Subcutaneous abdominal adipose tissue (tissue), 5 donors: ENCODE measurements around the gene SGO2.

ENCODE experiments used
- H3K27ac ChIP-seq: one replicate; pipeline ENCODE4 v1.7.0; 2013; ENCODE audit warnings: low read depth, mild to moderate bottlenecking, inconsistent platforms, low read length, moderate library complexity
- H3K27me3 ChIP-seq, 5 donors: one replicate each; pipeline ENCODE4 v1.7.0; 2013; ENCODE audit warnings: low read length in 5 of 5, inconsistent platforms in 1 of 5; ENCODE audit not compliant: control insufficient read depth in 5 of 5, insufficient read depth in 4 of 5
- H3K36me3 ChIP-seq, 5 donors: one replicate each; pipeline ENCODE4 v1.7.0; 2013; ENCODE audit warnings: low read length in 5 of 5; ENCODE audit not compliant: control insufficient read depth in 5 of 5, insufficient read depth in 5 of 5
- H3K4me1 ChIP-seq, 5 donors: one replicate each; pipeline ENCODE4 v1.7.0; 2013; ENCODE audit warnings: low read length in 5 of 5, mild to moderate bottlenecking in 3 of 5, moderate library complexity in 1 of 5; ENCODE audit not compliant: control insufficient read depth in 5 of 5, insufficient read depth in 5 of 5
- H3K4me3 ChIP-seq, 5 donors: one replicate each; pipeline ENCODE4 v1.7.0; 2013; ENCODE audit warnings: low read length in 5 of 5, low read depth in 1 of 5
- H3K9ac ChIP-seq, 5 donors: one replicate each; pipeline ENCODE4 v1.7.0; 2013; ENCODE audit warnings: low read length in 5 of 5, mild to moderate bottlenecking in 4 of 5, moderate library complexity in 3 of 5
- H3K9me3 ChIP-seq, 5 donors: one replicate each; pipeline ENCODE4 v1.7.0; 2013; ENCODE audit warnings: low read length in 5 of 5; ENCODE audit not compliant: control insufficient read depth in 5 of 5
- donor health status: healthy.
- donor health status: healthy.
- donor health status: healthy.
- donor health status: healthy.
- donor health status: healthy.

The SGO2 gene

DNA sequence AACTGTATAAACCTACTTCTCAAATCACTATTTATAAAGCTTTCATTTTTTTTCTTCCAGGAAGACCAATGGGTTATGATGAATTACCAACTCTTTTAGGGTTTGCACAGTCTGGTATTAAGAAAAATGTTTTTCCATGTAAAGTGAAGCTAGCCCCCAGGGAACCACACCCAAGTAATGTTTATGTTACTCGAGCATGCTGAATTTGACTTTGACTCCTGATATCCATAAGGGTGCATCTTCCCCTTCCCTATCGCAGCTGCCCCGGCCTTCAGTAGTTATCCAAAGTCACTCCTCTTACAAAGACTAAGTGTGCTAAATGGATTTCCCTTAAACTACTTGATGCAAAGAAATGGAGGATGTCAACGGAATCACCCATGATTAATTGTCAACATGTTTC is 37.8 kb upstream of the SGO2 start:
- H3K27ac ChIP-seq, result no peak overlapping the region
- no peaks in the 10 kb centered on the region for H3K27me3 ChIP-seq
- no peaks in the 10 kb centered on the region for H3K9me3 ChIP-seq
- no peak overlapping the region for H3K9ac ChIP-seq
- no peak overlapping the region for H3K4me3 ChIP-seq
- peaks cover 26 to 37% (median 31%) of the 10 kb centered on the region in 5 donors for H3K36me3 ChIP-seq
- H3K4me1 ChIP-seq, result peaks cover 0 to 9% (median 6%) of the 10 kb centered on the region in 5 donors

DNA sequence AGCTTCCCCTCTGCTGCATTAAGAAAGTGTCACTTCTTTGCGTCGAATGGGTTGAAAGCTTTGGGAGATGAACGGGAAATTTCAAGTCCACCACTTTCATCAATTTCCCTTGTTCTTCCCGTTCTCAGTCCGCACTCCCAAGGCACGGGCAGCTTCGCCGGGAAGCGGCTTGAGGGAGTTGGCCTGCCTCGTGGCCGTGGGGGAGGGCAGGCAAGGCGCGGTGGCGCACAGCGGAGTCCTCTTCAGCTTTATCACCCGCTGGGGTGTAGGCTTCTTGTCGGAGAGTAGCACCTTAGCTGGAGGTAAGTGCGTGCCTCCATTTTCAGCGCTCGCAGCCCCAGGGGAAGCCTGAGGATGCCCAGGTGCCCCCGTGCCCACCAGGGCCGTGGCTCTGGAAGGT is 36.0 kb upstream of the SGO2 start:
- Histone ChIP-seq H3K4me1 (no peaks in the 10 kb centered on the region), H3K4me3 (no peak overlapping the region), H3K36me3 (peaks cover 34 to 46% (median 39%) of the 10 kb centered on the region in 5 donors), H3K9ac (no peak overlapping the region), H3K27me3 (no peaks in the 10 kb centered on the region), H3K9me3 (no peaks in the 10 kb centered on the region), H3K27ac (no peak overlapping the region)

DNA sequence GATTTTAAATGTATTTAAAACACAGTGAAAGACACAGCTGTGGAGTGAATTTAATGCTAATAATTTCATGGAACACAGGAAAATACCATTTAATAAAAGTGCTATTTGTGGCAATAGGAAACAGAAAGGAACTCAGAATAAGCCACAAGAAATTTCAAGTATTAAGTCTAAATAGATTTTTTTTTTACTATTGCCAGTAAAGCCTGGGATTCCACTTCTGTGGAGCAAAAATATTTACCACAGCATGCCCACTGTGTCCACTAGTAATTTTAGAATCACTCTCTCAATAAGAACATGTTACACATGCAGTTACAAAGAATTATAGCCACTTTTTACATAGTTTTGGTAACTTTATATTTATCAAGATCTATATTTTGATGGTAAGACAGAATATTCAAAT is 33.4 kb upstream of the SGO2 start:
- no peak overlapping the region for H3K27ac ChIP-seq
- no peak overlapping the region for H3K9ac ChIP-seq
- no peaks in the 10 kb centered on the region for H3K9me3 ChIP-seq
- peaks cover 41 to 63% (median 47%) of the 10 kb centered on the region in 5 donors for H3K36me3 ChIP-seq
- no peaks in the 10 kb centered on the region for H3K4me1 ChIP-seq
- H3K27me3 ChIP-seq, result no peaks in the 10 kb centered on the region
- H3K4me3 ChIP-seq, result no peak overlapping the region

DNA sequence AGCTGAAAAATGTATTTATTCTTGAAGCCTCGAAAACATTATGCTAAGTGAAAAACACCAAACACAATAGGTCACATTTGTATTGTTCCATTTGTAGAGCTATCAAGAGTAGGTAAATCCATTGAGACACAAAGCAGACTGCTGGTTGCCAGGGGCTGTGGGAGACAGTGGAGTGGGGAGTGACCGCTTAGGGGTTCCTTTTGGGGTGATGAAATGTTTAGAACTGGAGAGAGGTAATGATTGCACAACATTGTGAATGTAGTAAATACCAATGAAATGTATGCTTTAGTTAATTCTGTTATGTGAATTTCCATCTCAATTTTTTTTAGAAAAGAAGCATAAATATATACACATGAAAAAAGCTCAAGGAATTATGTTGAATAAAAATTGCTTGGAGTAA is 32.0 kb upstream of the SGO2 start:
- no peaks in the 10 kb centered on the region for H3K9me3 ChIP-seq
- peaks cover 42 to 75% (median 56%) of the 10 kb centered on the region in 5 donors for H3K36me3 ChIP-seq
- no peak overlapping the region for H3K27ac ChIP-seq
- H3K9ac ChIP-seq, result no peak overlapping the region
- H3K27me3 ChIP-seq, result no peaks in the 10 kb centered on the region
- H3K4me3 ChIP-seq, result no peak overlapping the region
- H3K4me1 ChIP-seq, result no peaks in the 10 kb centered on the region

DNA sequence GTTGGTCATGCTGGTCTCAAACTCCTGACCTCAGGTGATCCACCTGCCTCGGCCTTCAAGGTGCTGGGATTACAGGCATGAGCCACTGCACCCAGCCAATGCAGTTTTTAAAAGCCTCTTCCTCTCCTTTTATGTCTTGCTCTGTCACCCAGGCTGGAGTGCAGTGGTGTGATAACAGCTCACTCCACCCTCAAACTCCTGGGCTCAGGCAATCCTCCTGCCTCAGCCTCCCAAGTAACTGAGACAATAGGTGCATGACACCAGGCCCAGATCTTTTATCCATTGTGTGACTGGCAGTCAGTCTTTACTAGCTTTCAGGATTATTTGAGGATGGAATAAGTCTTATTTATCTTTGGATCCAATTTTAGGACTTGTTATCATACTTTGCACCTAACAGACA is 29.3 kb upstream of the SGO2 start:
- H3K27me3 ChIP-seq, result no peaks in the 10 kb centered on the region

DNA sequence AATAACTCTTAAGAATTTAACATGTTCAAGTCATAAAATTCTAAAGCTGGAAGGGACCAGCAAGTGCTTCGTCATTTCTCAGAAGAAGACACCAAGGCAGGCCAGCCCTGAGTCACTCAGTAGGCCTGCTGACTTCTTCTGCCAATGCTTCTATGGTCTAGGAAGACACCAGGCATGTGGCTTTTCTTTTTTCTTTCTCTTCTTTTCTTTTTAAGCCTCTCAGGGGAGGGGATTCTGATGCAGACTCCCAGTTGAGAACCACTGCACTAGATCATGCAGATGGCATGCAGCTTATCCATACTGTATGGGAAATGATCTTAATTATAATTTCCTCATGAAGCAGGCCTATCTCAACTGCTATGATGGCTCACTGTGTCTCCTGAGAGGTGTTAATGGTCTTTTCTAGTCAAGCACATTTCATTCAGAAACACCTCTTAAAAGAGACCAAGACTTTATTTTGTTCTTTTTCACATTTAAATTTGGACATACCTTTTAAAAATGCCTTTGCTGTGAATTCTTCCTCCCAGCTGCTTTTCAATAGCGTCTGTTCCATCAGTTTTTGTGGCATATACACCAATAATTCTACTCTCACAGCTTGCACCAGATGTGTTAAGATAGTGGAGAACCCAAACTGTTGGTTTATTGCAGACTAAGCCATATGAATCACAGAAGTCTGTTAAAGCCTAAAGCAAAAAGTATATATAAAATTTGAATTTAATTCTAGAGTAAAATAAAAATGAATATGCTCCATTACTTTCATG is 27.4 kb upstream of the SGO2 start:
- H3K9me3 ChIP-seq, result no peaks in the 10 kb centered on the region
- no peak overlapping the region for H3K9ac ChIP-seq
- H3K36me3 ChIP-seq, result peaks cover 19 to 41% (median 28%) of the 10 kb centered on the region in 5 donors
- H3K27me3 ChIP-seq, result no peaks in the 10 kb centered on the region
- no peaks in the 10 kb centered on the region for H3K4me1 ChIP-seq
- H3K4me3 ChIP-seq, result no peak overlapping the region
- H3K27ac ChIP-seq, result no peak overlapping the region

More for the DNA sequence above, 29.3 kb upstream of the SGO2 start:
- Histone ChIP-seq H3K4me1 (no peaks in the 10 kb centered on the region), H3K36me3 (peaks cover 27 to 53% (median 37%) of the 10 kb centered on the region in 5 donors), H3K9ac (no peak overlapping the region), H3K9me3 (no peaks in the 10 kb centered on the region), H3K4me3 (no peak overlapping the region), H3K27ac (no peak overlapping the region)

DNA sequence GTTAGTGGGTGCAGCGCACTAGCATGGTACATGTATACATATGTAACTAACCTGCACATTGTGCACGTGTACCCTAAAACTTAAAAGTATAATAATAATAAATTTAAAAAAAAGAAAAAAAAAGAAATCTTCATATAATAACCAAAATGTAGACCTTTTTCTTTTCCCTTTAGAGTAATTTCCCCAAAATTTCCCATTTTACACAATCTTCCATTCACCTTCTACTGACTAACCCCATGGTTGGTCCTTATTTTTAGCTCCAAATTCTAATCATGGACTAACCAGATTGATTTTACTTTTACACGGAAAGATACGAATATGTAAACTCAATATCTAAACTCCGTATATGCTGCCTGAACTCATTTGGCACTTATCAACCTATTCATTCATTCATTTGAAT is 23.8 kb upstream of the SGO2 start:
- Histone ChIP-seq H3K27me3 (no peaks in the 10 kb centered on the region), H3K4me3 (no peak overlapping the region), H3K27ac (no peak overlapping the region), H3K4me1 (no peaks in the 10 kb centered on the region), H3K9ac (no peak overlapping the region), H3K36me3 (peaks cover 13 to 27% (median 21%) of the 10 kb centered on the region in 5 donors), H3K9me3 (no peaks in the 10 kb centered on the region)

DNA sequence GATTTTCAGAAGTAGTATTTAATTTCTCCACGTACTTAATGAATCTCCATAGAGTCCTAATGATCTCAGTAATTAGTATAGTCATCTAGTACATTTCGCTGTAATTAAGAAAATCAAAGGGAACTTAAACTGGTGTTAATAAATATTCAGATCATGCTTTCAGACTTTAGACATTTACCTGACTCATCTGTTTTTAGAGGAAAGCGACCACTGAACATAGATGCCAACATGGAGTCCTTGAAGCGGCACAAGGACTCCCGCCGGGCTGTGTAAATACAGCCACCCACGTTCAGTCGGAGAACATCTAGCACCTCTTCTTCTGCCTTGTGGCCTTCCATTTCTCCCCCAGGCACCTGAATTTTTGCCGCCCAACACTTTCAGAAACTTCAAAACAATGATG is 19.3 kb upstream of the SGO2 start:
- H3K27me3 ChIP-seq, result no peaks in the 10 kb centered on the region
- H3K4me1 ChIP-seq, result peaks cover 4 to 18% (median 16%) of the 10 kb centered on the region in 5 donors
- H3K4me3 ChIP-seq, result no peak overlapping the region
- peaks cover 6 to 16% (median 11%) of the 10 kb centered on the region in 5 donors for H3K36me3 ChIP-seq
- H3K9ac ChIP-seq, result no peak overlapping the region
- no peak overlapping the region for H3K27ac ChIP-seq
- no peaks in the 10 kb centered on the region for H3K9me3 ChIP-seq

DNA sequence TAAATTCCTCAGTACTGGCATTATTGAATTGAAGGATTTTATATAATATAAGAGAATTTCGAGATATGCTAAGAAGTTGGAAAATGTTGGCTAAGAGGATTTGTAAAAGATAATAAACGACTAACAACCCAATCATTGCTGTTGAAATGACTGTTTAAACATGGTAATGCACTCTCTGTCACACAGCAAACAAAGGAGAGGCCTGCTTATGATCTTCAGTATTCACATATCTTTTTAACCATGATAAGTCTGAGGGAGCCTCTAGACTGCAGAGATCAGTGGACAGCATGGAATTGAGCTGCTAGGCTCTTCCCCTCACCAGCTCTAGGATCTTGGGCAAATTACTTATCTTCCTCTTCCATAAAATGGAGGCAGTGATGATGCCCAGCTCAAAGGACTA is 18.8 kb upstream of the SGO2 start:
- Histone ChIP-seq H3K9ac (no peak overlapping the region), H3K27me3 (no peaks in the 10 kb centered on the region), H3K36me3 (peaks cover 6 to 16% (median 11%) of the 10 kb centered on the region in 5 donors), H3K27ac (no peak overlapping the region), H3K9me3 (no peaks in the 10 kb centered on the region), H3K4me1 (peaks cover 4 to 18% (median 16%) of the 10 kb centered on the region in 5 donors), H3K4me3 (no peak overlapping the region)

DNA sequence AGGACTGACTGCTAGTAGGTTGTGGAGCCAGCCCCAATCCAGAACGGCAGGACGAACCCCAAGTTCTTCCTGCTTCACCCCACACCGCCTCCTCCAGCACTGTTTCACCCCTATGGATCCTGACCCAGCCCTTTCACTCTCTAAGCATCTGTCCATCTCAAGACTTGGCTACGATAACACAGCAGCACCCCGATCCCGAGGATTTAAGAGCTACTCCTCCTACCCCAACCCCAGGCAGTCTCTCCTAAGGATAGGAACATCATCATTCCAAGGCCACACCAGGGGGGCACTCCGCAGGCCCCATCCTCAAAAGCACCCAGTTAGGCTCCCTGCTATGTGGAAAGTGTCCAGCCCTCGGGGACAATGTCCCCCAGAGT is 16.8 kb upstream of the SGO2 start:
- H3K9me3 ChIP-seq, result no peaks in the 10 kb centered on the region
- peaks cover 4 to 18% (median 16%) of the 10 kb centered on the region in 5 donors for H3K4me1 ChIP-seq
- H3K27ac ChIP-seq, result peak overlapping the region; percentile 79
- H3K27me3 ChIP-seq, result no peaks in the 10 kb centered on the region
- H3K4me3 ChIP-seq, result peak overlapping the region; percentile 75 to 95 (median 86)
- H3K36me3 ChIP-seq, result peaks cover 0 to 10% (median 4%) of the 10 kb centered on the region in 5 donors
- peak overlapping the region; percentile 87 to 95 (median 91) for H3K9ac ChIP-seq
